ENCODE measurements around the gene LRRC26.

- TF ChIP-seq POLR2AphosphoS5 (IDR thresholded peaks at IDR 0.05) (no peak), POLR2A (IDR thresholded peaks at IDR 0.05) (no peak), CTCF (IDR thresholded peaks at IDR 0.05) (no peak), EP300 (IDR thresholded peaks at IDR 0.05) (no peak)
Measured at GRCh38 chr9:137192448-137192780, 22.6 kb upstream of the LRRC26 start.

Data from stomach (tissue), 4 donors.